Left ventricle myocardium inferior (tissue), 1 donor: Measurements from ENCODE around the gene WDFY4. TPM values are rescaled to one million over a fixed set of nuclear protein-coding genes. Genes with fewer than 3 reads are reported as not detected.

Source experiments
- DNase-seq: peaks from one replicate; pipeline ENCODE4 v3.0.0-alpha.2; 2020
- H3K27ac ChIP-seq: fragments of 200-600 bp; replicated peaks from 2 replicates; pipeline ENCODE4 v1.8.0; 2021
- H3K27me3 ChIP-seq: fragments of 200-600 bp; 2 replicates; pipeline ENCODE4 v1.8.0; 2021; ENCODE audit warnings: low read depth
- H3K36me3 ChIP-seq: fragments of 200-600 bp; 2 replicates; pipeline ENCODE4 v1.8.0; 2021
- H3K4me1 ChIP-seq: fragments of 200-600 bp; 2 replicates; pipeline ENCODE4 v1.8.0; 2021
- H3K4me3 ChIP-seq: fragments of 200-600 bp; 2 replicates; pipeline ENCODE4 v1.8.0; 2021; ENCODE audit warnings: mild to moderate bottlenecking, moderate library complexity
- H3K9me3 ChIP-seq: fragments of 200-600 bp; replicated peaks from 2 replicates; pipeline ENCODE4 v1.8.0; 2021
- CTCF ChIP-seq: fragments of 200-600 bp; IDR thresholded peaks from 2 replicates; pipeline ENCODE4 v1.8.0; 2021; ENCODE audit warnings: antibody characterized with exemption, mild to moderate bottlenecking, borderline replicate concordance
- intact Hi-C: fragments of 100-400 bp; cut with micrococcal nuclease; formaldehyde crosslinking; loops from one replicate; pipeline ENCODE4 v1.11.0; 2022
- total RNA-seq: library from RNA; stranded (reverse); fragmentation: NEBNext Ultra II Directional; extraction: Animal tissue kit (Norgen Biotek cat#: 25700); gene quantifications from one replicate; pipeline ENCODE4 v1.2.1, GENCODE V29; 2021
- donor health status: DM: no; HTN: yes; CAD: no; lungs with severe emphysema.

Gene WDFY4
- total RNA-seq, 1 donor from 2014 or later = 1.5 TPM

DNA sequence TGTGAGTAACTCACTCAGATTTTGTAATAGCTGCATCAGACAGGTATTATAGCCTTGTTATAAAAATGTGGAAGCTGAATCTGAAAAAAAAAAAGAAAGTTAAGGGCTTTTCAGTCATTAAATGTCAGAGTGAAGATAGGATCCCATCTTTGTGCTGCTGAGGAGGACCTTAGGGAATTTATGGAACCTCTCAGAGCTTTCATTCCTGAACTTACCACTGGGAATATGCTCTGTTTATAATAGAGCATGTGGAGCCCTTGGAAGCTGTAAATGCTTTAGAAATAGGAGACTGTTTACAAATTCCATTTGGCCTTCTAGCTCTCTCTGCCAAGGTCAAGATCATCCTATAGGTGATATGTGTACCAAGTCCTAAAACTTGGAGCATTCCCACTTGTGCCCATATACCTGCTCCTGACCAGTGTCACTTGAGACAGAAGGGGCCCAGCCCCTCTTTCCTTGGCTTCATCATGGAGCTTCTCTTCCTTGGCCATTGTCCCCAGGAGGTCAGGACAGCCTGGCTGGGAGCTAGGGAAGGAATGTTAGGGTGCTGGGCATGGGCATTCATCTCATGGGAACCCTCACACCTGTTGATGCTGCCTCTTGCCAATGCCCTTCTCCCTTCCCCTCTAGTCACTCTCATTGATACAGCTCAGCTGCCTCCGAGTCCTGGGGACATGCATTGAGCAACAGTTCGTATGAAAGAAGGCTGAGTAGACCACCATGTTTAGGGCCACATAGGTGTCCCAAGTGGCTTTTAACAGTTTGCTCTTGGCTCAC, 149.7 kb downstream of the WDFY4 start:
- Histone ChIP-seq H3K4me3 (no peak overlapping the region), H3K4me1 (peaks cover 9% of the 10 kb centered on the region), H3K27me3 (no peaks in the 10 kb centered on the region), H3K36me3 (no peaks in the 10 kb centered on the region), H3K9me3 (no peaks in the 10 kb centered on the region), H3K27ac (peak overlapping the region; percentile 54)
- TF ChIP-seq CTCF = no peak
- intact Hi-C loops = no loop called here
- DNase-seq = no peak

DNA sequence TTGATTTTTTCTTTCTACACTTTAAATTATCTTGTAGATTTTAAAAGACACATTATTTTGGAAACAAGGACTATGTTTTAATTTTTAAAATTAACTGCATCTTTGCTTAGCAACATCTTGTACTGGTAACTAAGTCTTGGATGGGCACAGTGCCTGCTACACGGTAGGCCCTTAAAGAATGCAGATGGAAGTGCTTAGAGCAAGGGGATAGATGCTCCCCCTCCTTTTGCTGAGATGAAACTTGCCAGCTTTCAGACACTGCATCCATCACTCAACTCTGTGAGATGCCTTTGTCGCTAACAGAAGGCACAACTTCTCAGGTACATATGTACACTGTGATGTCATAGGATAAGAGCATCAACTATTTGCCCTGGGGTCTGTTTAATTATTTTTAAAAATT, 151.1 kb downstream of the WDFY4 start:
- intact Hi-C loops = no loop called here
- no peak for TF ChIP-seq CTCF
- no peak overlapping the region for H3K27ac ChIP-seq
- H3K4me1 ChIP-seq = peaks cover 17% of the 10 kb centered on the region
- H3K9me3 ChIP-seq = no peaks in the 10 kb centered on the region
- H3K27me3 ChIP-seq = no peaks in the 10 kb centered on the region
- no peaks in the 10 kb centered on the region for H3K36me3 ChIP-seq
- no peak for DNase-seq
- no peak overlapping the region for H3K4me3 ChIP-seq

DNA sequence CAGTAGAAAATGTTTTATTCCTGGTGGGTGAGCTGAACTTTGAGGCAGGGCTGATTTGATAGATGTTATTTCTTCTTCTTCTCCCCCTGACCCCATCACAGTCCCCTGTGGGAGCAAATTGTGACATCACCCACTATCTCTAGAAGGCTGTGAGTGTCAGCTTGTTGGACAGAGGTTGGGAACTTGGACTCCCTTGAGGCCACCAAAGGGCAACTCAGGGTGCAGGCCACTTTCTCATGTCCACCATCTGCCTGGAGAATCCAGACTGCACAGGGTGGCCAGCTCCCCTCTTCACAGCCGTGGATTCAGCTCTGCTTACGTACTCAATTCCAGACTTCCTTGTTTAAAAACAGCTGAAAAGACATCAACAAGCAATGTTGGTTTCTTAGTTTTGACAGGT, 151.9 kb downstream of the WDFY4 start:
- DNase-seq = peak; percentile 41
- Histone ChIP-seq H3K4me3 (no peak overlapping the region), H3K27me3 (no peaks in the 10 kb centered on the region), H3K9me3 (no peaks in the 10 kb centered on the region), H3K36me3 (no peaks in the 10 kb centered on the region), H3K27ac (peak overlapping the region; percentile 16), H3K4me1 (peaks cover 17% of the 10 kb centered on the region)
- intact Hi-C loops = no loop called here
- no peak for TF ChIP-seq CTCF

DNA sequence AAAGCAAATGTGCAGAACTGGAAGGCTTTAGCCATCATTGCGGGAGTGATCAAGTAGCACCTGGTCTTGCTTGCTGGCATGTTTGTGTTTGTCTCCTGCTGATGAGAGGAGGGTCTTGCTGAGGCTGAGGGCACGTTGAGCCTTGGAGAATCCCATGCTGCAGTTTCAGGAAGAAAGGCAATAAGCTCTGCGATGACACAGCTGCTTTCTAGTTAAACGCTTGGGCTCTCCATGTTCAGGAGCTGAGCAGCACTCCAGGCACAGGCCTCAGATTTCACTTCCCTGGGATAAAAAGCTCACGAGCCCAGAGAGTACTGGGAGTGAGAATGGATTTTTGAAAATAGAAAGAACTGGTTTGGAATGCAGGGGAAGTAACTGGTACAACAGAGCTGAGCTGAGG, 154.2 kb downstream of the WDFY4 start:
- H3K27ac ChIP-seq = no peak overlapping the region
- H3K36me3 ChIP-seq = no peaks in the 10 kb centered on the region
- no peak for DNase-seq
- intact Hi-C loops = no loop called here
- H3K4me3 ChIP-seq = no peak overlapping the region
- H3K27me3 ChIP-seq = no peaks in the 10 kb centered on the region
- TF ChIP-seq CTCF = no peak
- H3K4me1 ChIP-seq = peaks cover 17% of the 10 kb centered on the region
- no peaks in the 10 kb centered on the region for H3K9me3 ChIP-seq

DNA sequence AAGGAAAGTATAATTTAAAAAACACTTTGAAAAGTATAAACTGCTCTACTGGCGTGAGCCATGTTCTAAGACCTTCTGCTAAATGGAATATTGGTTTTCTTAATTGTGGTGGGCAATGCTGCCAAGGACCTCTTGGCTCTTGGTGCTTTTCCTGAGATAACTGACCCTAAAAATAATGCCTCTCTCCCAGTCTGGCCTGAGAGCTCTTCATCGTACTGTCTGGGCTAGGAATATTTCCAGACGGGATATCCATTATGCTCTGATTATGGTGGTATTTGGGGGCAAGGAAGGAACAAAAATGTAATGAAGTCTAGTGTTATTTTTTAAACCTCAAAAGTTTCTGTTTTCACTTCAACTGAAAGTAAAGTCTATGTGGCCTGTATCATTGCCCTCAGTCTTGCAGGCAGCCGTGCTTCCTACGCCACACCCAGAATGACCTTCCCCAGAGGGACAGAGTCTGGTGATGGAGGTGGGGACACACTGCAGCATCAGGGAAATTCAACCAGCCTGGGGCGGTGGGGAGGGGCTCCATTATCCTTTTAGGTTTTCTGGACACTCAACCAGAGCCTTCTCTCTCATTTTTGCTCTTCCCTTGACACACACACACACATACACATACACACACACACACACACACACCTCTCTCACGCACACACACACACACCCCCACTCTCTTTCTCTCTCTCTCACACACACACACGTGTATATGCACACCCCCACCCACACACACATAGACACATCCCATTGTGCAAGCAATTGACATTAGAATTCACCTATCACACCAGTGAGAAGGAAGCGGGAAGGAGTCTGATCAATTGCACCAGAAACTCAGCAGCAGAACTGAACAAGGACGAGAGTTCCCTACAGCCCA, 155.4 kb downstream of the WDFY4 start:
- H3K4me3 ChIP-seq = no peak overlapping the region
- H3K27me3 ChIP-seq = no peaks in the 10 kb centered on the region
- H3K9me3 ChIP-seq = no peaks in the 10 kb centered on the region
- H3K27ac ChIP-seq = peak overlapping the region; percentile 28
- peaks cover 17% of the 10 kb centered on the region for H3K4me1 ChIP-seq
- intact Hi-C loops = no loop called here
- no peaks in the 10 kb centered on the region for H3K36me3 ChIP-seq
- TF ChIP-seq CTCF = no peak
- no peak for DNase-seq
